GM12872 (cell line): Measurements from ENCODE around the gene IL36B.

ENCODE experiments used
- TF ChIP-seq, protein P1 (sequence below): IDR thresholded peaks from 3 replicates; pipeline ENCODE4 v1.5.1; 2011; ENCODE audit warnings: low read depth, mild to moderate bottlenecking, low read length, moderate library complexity; ENCODE audit not compliant: insufficient read depth

IL36B gene

DNA sequence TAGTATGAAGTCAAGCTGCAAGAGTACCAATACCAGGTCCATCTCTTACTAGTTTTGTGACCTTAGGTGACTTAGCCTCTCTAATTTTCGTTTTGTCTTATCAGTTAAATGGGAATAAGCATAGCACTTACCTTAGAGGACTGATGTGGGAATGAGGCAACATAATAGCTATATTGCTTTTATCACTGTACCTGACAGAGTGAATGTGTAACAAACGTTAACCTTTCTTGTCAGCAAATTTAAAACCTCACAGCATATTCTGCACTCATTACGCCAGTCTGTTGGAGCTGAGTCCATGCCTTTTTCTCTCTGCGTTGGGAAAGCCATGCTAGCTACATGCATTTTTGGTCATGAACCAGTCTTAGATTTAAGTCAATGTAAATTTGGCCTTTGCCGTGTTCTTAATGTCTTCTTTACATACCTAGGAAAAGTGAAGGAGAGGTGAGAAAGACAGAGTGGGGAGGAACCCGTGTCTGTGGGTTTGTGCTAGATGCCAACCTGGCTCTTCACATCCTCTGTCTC is at the start of gene IL36B:
Gene IL36B (minus strand): TSS at position 472 of the 522 bp plus-strand sequence.
- TF ChIP-seq, protein P1, sequence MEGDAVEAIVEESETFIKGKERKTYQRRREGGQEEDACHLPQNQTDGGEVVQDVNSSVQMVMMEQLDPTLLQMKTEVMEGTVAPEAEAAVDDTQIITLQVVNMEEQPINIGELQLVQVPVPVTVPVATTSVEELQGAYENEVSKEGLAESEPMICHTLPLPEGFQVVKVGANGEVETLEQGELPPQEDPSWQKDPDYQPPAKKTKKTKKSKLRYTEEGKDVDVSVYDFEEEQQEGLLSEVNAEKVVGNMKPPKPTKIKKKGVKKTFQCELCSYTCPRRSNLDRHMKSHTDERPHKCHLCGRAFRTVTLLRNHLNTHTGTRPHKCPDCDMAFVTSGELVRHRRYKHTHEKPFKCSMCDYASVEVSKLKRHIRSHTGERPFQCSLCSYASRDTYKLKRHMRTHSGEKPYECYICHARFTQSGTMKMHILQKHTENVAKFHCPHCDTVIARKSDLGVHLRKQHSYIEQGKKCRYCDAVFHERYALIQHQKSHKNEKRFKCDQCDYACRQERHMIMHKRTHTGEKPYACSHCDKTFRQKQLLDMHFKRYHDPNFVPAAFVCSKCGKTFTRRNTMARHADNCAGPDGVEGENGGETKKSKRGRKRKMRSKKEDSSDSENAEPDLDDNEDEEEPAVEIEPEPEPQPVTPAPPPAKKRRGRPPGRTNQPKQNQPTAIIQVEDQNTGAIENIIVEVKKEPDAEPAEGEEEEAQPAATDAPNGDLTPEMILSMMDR: no peak

DNA sequence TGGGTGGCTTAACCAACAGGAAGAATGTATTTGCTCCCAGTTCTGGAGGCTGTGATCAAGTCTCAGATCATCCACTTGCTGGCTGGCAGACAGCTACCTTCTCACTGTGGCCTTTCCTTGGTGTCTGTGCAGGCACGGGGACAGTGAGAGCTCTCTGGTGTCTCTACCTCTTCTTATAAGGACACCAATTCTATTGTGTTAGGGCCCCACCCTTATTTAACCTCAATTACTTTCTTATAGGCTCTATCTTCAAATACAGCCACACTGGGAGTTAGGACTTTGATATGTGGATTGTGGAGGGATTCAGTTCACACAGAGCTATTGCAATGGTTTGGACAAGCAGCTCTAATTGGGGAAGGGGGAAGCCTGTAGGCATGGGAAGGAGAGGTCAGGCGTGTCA is 49.5 kb upstream of the IL36B start:
- TF ChIP-seq, protein P1: no peak

DNA sequence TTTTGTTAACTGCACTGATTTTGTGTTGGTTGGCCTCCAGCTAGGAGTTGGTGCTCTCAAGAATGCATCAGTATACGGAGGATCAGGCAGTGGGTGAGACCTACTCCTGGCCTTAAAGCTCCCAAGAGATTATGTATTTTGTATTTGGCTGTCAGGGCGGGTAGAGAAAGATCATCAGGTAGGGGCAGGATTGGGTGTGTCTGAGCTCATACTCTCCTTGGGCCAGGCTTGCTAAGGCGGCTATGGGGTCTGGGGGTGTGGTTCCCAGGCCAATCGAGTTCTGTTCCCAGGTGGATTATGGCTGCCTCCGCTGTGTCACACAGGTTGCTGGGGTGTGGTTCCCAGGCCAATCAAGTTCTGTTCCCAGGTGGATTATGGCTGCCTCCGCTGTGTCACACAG is 45.9 kb upstream of the IL36B start:
- TF ChIP-seq, protein P1: no peak

DNA sequence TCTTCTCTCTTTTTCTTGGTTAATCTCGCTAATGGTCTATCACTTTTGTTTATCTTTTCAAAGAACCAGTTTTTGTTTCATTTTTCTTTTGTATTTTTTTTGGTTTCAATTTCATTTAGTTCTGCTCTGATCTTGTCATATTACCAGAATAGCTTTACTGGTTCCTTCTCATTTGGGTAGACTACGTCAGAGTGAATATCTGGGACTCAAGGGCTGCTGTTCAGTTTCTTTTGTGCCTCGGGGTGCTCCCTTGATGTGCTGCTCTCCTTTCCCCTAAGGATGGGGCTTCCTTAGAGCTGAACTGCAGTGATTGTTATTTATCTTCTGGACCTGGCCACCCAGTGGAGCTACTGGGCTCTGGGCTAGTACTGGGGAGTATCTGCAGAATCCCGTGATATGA is 45.4 kb upstream of the IL36B start:
- TF ChIP-seq, protein P1: no peak

DNA sequence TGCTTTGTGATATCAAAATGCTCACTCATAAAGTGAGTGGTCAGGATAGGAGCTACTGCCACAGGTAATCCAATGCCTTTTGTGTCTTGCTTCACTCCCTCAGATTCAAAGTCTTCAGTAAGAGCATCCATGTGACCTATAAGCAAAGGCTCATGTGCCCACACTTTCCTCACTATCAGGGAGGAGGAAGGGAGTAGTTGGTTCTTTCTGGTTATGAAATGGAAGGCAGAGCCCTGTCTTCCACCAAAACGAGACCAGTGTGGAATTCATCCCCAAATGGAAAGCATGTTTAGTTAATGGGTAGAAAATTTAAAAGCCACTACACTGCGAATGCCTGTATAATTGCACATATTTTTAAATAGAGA is 40.9 kb upstream of the IL36B start:
- TF ChIP-seq, protein P1: no peak

DNA sequence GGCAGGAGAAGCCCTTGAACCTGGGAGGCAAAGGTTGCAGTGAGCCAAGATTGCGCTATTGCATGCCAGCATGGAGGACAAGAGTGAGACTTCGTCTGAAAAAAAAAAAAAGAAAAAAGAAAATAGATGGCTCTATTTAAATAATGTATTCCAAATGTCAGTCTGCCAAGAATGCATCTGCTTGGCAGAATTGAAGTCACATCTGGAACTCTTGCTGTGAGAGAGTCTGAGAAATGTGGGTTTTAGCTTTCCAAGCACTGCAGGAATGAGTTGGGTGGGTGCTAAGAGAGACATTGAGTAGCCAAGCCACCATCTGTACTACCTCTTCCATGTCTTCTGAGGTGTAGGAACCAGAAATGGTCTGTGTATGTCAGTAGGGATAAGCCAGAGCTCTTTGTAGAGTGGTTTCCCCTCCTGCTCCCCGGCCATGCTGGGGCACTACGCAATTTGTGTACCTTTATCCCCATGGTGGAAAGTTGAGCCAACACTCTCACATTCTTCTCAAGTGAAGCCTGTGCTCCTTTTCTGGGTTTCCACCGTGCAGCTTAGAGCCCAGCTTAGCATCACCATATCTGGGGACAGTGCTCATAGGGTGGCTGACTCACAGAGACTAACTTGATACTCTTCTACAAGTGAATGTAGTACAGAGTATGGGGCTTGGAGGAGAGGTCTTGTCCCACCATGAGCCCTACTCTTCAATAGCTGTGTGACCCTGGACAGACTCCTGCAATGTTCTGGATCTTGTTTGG is 40.4 kb upstream of the IL36B start:
- TF ChIP-seq, protein P1: no peak

DNA sequence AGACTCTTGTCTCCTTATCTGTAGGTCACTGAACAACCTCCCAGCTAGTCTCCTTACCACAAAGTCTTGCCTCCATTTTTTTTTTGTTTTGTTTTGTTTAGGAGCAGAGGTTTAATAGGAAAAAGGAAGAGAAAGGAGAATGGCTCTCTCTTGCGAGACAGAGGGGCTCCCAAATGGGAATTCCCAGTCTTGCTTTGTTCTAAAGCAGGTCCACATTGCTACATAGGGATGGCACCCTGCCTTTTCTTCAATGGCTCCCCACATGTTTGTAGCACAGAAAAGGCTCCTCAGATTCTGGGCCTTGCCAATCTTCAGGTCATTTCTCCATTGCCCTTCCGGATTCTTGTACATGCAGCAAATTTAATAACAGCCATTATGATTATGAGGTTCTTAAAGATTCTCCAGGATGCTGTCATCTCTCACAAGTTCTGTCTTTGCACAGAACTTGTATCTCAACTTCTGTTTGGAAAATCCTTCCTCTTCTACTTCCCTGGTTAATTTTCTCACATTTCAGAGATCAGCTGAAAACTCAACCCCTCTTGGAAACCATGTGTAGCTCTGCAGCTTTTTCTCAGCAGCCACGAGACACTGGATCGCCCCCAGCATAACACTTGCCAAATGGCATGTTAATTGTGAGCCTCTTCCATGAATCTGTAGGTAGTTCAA is 38.7 kb upstream of the IL36B start:
- TF ChIP-seq, protein P1: no peak
